ENCODE results near the gene IRF1. TPM values are rescaled to one million over a fixed set of nuclear protein-coding genes. Genes with fewer than 3 reads are reported as not detected.

The IRF1 gene
- total and polyA plus RNA-seq, 2 of the 4 experiments (the other 2 are of a cell fraction), result 11.1 to 18.9 TPM

DNA sequence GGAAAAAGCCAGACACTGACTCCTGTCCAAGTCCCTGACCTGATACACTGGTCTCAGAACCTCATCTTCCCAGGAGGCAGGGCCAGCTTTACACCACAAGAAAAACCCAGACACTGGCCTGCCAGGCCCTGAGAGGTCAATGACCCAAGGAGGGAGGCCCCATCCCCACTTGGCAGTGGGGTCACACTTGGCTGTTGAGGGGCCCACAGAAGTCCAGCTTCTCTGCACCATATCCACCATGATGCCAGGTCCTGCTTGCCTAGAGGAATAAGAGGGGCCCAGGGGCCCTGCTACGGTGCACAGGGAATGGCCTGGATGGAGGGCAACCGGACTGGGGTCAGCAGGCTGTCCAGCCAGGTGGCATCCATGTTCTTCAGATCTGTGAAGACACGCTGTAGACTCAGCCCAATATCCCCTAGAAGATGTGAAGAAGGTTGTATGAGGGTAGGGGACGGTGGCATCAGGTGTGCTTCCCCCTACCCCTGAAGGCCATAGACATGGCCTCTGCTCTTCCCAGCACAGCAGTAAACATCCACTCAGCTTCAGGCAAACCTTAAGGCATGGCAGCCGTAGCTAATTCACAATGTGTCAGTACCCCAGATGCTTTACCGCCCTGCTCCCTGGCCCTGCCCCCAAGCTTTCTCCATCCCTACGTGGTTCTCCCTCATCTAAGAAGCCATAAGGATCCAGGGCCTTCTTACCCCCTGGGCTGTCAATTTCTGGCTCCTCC lies 6.7 kb downstream of the IRF1 start:
- no CpG with 5 or more reads among the region's 7 CpGs for WGBS, 2 experiments (ENCODE audit: extremely low coverage in 2 of 2, insufficient read length in 1 of 2)

More for the DNA sequence above, 6.7 kb downstream of the IRF1 start:
- Histone ChIP-seq H2AK9ac (replicated peaks; ENCODE audit: low read depth, low read length, poor library complexity) (no peak overlapping the region), H3K4me1 (ENCODE audit: control insufficient read depth, insufficient read depth, low read length) (peaks cover 8% of the 10 kb centered on the region), H2BK20ac (ENCODE audit: low read depth, low read length) (no peak overlapping the region), H3K4me3 (ENCODE audit: insufficient read depth, low read depth, low read length) (no peak overlapping the region), H3K4ac (ENCODE audit: low read depth, low read length) (no peak overlapping the region), H3K23ac (ENCODE audit: low read depth, low read length) (no peak overlapping the region), H3K27me3 (ENCODE audit: control insufficient read depth, insufficient read depth, low read length) (no peaks in the 10 kb centered on the region), H2AFZ (replicated peaks; ENCODE audit: low read length, poor library complexity) (no peak overlapping the region), H2AK5ac (ENCODE audit: low read depth, low read length) (no peak overlapping the region), H3K27ac (ENCODE audit: insufficient read depth, low read length) (no peak overlapping the region), H3K79me1 (ENCODE audit: low read depth in 1 of 2, low read length in 2 of 2) (peaks cover 28 to 59% of the 10 kb centered on the region in 2 experiments), H4K5ac (ENCODE audit: low read depth, low read length) (no peak overlapping the region), H2BK15ac (ENCODE audit: low read depth, low read length) (no peak overlapping the region), H4K20me1 (ENCODE audit: insufficient read depth, low read length) (peaks cover 29% of the 10 kb centered on the region), H3K18ac (ENCODE audit: low read depth, low read length) (no peak overlapping the region), H2BK5ac (ENCODE audit: low read depth, low read length, poor library complexity, severe bottlenecking) (no peak overlapping the region), H4K8ac (ENCODE audit: low read depth in 2 of 2, low read length in 2 of 2) (no peak overlapping the region), H3K9me1 (ENCODE audit: insufficient read depth, low read length) (peaks cover 32% of the 10 kb centered on the region), H3K9me3 (ENCODE audit: control insufficient read depth, insufficient read depth, low read length) (no peaks in the 10 kb centered on the region), H3K56ac (ENCODE audit: extremely low read depth, insufficient read depth, low read length) (no peak overlapping the region), H3K4me2 (ENCODE audit: low read depth, low read length) (no peak overlapping the region), H3K36me3 (ENCODE audit: control insufficient read depth, insufficient read depth, low read length) (peaks cover 55% of the 10 kb centered on the region), H2BK120ac (ENCODE audit: low read depth, low read length) (no peak overlapping the region), H3K9ac (ENCODE audit: low read depth, low read length) (no peak overlapping the region), H4K91ac (ENCODE audit: insufficient read depth, low read depth, low read length) (no peak overlapping the region), H3K14ac (replicated peaks; ENCODE audit: low read depth, low read length) (no peak overlapping the region)
- BruUV-seq (replicated peaks), result no TSS peak
- in situ Hi-C loops (cut with MboI; ENCODE audit: low sequenced_read_pairs) (loop anchor here (25.0 kb wide), 1 partner anchor 397 kb away; no protein-coding TSS in a partner anchor), intact Hi-C loops (cut with micrococcal nuclease) (no loop called here), dilution Hi-C loops (cut with HindIII; ENCODE audit: low sequenced_read_pairs, unreplicated experiment) (no loop called here)
- TF ChIP-seq RAD21 (IDR thresholded peaks at IDR 0.05; ENCODE audit: low read length) (no peak), MAZ (IDR thresholded peaks at IDR 0.05; ENCODE audit: borderline replicate concordance, low read depth, low read length) (no peak), SMC3 (IDR thresholded peaks at IDR 0.05; ENCODE audit: low read depth, low read length) (no peak), ELK1 (IDR thresholded peaks at IDR 0.05; ENCODE audit: borderline replicate concordance, low read depth, low read length) (no peak), NFE2L2 (IDR thresholded peaks at IDR 0.05; ENCODE audit: low read depth, low read length) (no peak), RFX5 (IDR thresholded peaks at IDR 0.05; ENCODE audit: low read depth, low read length) (no peak), MAFK (IDR thresholded peaks at IDR 0.05; ENCODE audit: low read depth, low read length) (no peak)
- TF ChIP-seq, protein P1, sequence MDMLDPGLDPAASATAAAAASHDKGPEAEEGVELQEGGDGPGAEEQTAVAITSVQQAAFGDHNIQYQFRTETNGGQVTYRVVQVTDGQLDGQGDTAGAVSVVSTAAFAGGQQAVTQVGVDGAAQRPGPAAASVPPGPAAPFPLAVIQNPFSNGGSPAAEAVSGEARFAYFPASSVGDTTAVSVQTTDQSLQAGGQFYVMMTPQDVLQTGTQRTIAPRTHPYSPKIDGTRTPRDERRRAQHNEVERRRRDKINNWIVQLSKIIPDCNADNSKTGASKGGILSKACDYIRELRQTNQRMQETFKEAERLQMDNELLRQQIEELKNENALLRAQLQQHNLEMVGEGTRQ (IDR thresholded peaks at IDR 0.05; ENCODE audit: low read depth, low read length), result no peak
- TF ChIP-seq, protein P2, sequence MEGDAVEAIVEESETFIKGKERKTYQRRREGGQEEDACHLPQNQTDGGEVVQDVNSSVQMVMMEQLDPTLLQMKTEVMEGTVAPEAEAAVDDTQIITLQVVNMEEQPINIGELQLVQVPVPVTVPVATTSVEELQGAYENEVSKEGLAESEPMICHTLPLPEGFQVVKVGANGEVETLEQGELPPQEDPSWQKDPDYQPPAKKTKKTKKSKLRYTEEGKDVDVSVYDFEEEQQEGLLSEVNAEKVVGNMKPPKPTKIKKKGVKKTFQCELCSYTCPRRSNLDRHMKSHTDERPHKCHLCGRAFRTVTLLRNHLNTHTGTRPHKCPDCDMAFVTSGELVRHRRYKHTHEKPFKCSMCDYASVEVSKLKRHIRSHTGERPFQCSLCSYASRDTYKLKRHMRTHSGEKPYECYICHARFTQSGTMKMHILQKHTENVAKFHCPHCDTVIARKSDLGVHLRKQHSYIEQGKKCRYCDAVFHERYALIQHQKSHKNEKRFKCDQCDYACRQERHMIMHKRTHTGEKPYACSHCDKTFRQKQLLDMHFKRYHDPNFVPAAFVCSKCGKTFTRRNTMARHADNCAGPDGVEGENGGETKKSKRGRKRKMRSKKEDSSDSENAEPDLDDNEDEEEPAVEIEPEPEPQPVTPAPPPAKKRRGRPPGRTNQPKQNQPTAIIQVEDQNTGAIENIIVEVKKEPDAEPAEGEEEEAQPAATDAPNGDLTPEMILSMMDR (conservative IDR thresholded peaks at IDR 0.05; ENCODE audit: low read depth, low read length), result no peak
- POLR2A ChIA-PET (ENCODE audit: unreplicated experiment), result no interaction called here
- CTCF ChIA-PET, result no interaction called here
- no peak for ATAC-seq (ENCODE audit: low read depth)
- DNase-seq, result no peak
